ENCODE measurements around the gene FOSL1. TPM values are rescaled to one million over a fixed set of nuclear protein-coding genes. Genes with fewer than 3 reads are reported as not detected.

FOSL1 gene
- total and polyA plus RNA-seq, 2 donors (not counting 3 experiments of a cell fraction or from before 2014, with no cell fraction given) = 18.1 to 53.8 TPM

GRCh38 chr11:65882120-65883057 lies 17.8 kb downstream of the FOSL1 start:
- POLR2A ChIA-PET = interaction anchor here (0.5 kb wide), 1 partner anchor 373 kb away, joined by 4 read pairs; no protein-coding TSS in a partner anchor
- no peaks in the 10 kb centered on the region for H3K9me3 ChIP-seq (replicated peaks; ENCODE audit: control insufficient read depth, insufficient read depth, low read length)
- dilution Hi-C loops (cut with MboI; ENCODE audit: extremely low pct_ligation_motif_present, low sequenced_read_pairs) = no loop called here
- H2AFZ ChIP-seq (ENCODE audit: low read depth, low read length) = no peak overlapping the region
- no peaks in the 10 kb centered on the region for H3K9me1 ChIP-seq (replicated peaks; ENCODE audit: control insufficient read depth, extremely low read depth, insufficient read depth, low read length)
- no peaks in the 10 kb centered on the region for H4K20me1 ChIP-seq (replicated peaks; ENCODE audit: control insufficient read depth, extremely low read depth, insufficient read depth, low read length)
- no peak overlapping the region for H3K4me3 ChIP-seq (replicated peaks in 1 of 3; ENCODE audit: insufficient read depth in 1 of 3, low read depth in 1 of 3, low read length in 3 of 3)
- BruUV-seq (replicated peaks) = no TSS peak
- no peak overlapping the region for H3K9ac ChIP-seq (replicated peaks; ENCODE audit: extremely low read depth, insufficient read depth, low read length)
- DNase-seq (ENCODE audit: low read depth, low spot score) (no peak), FAIRE-seq (no peak)
- CTCF ChIA-PET = interaction anchor here (1.1 to 1.8 kb wide), 2 partner anchors 22 to 103 kb away, joined by 3 to 4 read pairs; partner anchors contain the start of gene MUS81
- no peak overlapping the region for H3K4me2 ChIP-seq (ENCODE audit: insufficient read depth, low read length)
- intact Hi-C loops (cut with micrococcal nuclease) = no loop called here
- TF ChIP-seq MAX (IDR thresholded peaks at IDR 0.05; ENCODE audit: insufficient read depth, insufficient read length) = no peak
- TF ChIP-seq EZH2 (IDR thresholded peaks at IDR 0.05; ENCODE audit: borderline replicate concordance, low read depth, low read length, severe bottlenecking) = no peak
- no peak for TF ChIP-seq POLR2A (IDR thresholded peaks at IDR 0.05; ENCODE audit: low read depth, low read length)
- TF ChIP-seq GATA2 (IDR thresholded peaks at IDR 0.05; ENCODE audit: insufficient read depth, insufficient read length, low read depth, low read length) = no peak
- no peak for TF ChIP-seq MYC (IDR thresholded peaks at IDR 0.05; ENCODE audit: low read depth, low read length)
- no peak for TF ChIP-seq POLR2AphosphoS5 (IDR thresholded peaks at IDR 0.05; ENCODE audit: insufficient read depth, low read depth, low read length)
- no peak for TF ChIP-seq JUN (IDR thresholded peaks at IDR 0.05; ENCODE audit: borderline replicate concordance, insufficient read depth, insufficient read length, low read depth)
- no peak for TF ChIP-seq FOS (IDR thresholded peaks at IDR 0.05; ENCODE audit: borderline replicate concordance, insufficient read depth, low read length)
- no peak for TF ChIP-seq CTCF (IDR thresholded peaks at IDR 0.05; ENCODE audit: extremely low read depth in 1 of 2, insufficient read depth in 1 of 2, low read depth in 1 of 2, low read length in 2 of 2)
- H3K79me2 ChIP-seq (ENCODE audit: control insufficient read depth, insufficient read depth, low read length) = peaks cover 6% of the 10 kb centered on the region
- H3K36me3 ChIP-seq (ENCODE audit: control insufficient read depth in 2 of 2, extremely low read depth in 1 of 2, insufficient read depth in 2 of 2, low read length in 2 of 2) = peaks cover 4 to 30% of the 10 kb centered on the region in 2 experiments
- no peak overlapping the region for H3K27ac ChIP-seq (ENCODE audit: insufficient read depth, low read depth, low read length)
- no peaks in the 10 kb centered on the region for H3K27me3 ChIP-seq (ENCODE audit: control insufficient read depth in 2 of 2, insufficient read depth in 2 of 2, low read length in 2 of 2)
- peaks cover 6% of the 10 kb centered on the region for H3K4me1 ChIP-seq (ENCODE audit: control insufficient read depth, extremely low read depth, insufficient read depth, low read length)

Measured in endothelial cell of umbilical vein (primary cell).